Measurements from ENCODE around the gene ZNF467.

Gene ZNF467

GRCh38 chr7:149727053-149727898 is 46.1 kb downstream of the ZNF467 start:
- no peak for DNase-seq (ENCODE audit: low spot score)

- DNase-seq (ENCODE audit: low spot score), result no peak
These were observed 47.5 kb downstream of the ZNF467 start for GRCh38 chr7:149725916-149726315.

GRCh38 chr7:149725426-149725821 is 48.0 kb downstream of the ZNF467 start:
- no peak for DNase-seq (ENCODE audit: low spot score)

- DNase-seq (ENCODE audit: low spot score), result no peak
These were observed 48.5 kb downstream of the ZNF467 start for GRCh38 chr7:149724661-149725425.

- DNase-seq (ENCODE audit: low spot score), result no peak
These were observed 49.4 kb downstream of the ZNF467 start for GRCh38 chr7:149723795-149724495.

- DNase-seq (ENCODE audit: low spot score), result no peak
These were observed 50.2 kb downstream of the ZNF467 start for GRCh38 chr7:149723082-149723767.

- DNase-seq (ENCODE audit: low spot score), result no peak
These were observed 50.9 kb downstream of the ZNF467 start for GRCh38 chr7:149722356-149722957.

GRCh38 chr7:149721084-149721601 is 52.2 kb downstream of the ZNF467 start:
- no peak for DNase-seq (ENCODE audit: low spot score)

GRCh38 chr7:149720372-149721083 is 52.9 kb downstream of the ZNF467 start:
- peak; percentile 93 for DNase-seq (ENCODE audit: low spot score)

- DNase-seq (ENCODE audit: low spot score), result peak; percentile 43
These were observed 53.5 kb downstream of the ZNF467 start for GRCh38 chr7:149719912-149720335.

GRCh38 chr7:149719050-149719899 is 54.1 kb downstream of the ZNF467 start:
- no peak for DNase-seq (ENCODE audit: low spot score)

GRCh38 chr7:149718730-149719049 is 54.7 kb downstream of the ZNF467 start:
- DNase-seq (ENCODE audit: low spot score), result no peak

- DNase-seq (ENCODE audit: low spot score), result no peak
These were observed 55.9 kb downstream of the ZNF467 start for GRCh38 chr7:149717481-149717880.

GRCh38 chr7:149716932-149717307 is 56.5 kb downstream of the ZNF467 start:
- no peak for DNase-seq (ENCODE audit: low spot score)

- no peak for DNase-seq (ENCODE audit: low spot score)
These were observed 57.1 kb downstream of the ZNF467 start for GRCh38 chr7:149716007-149716931.

GRCh38 chr7:149715476-149715875 is 57.9 kb downstream of the ZNF467 start:
- DNase-seq (ENCODE audit: low spot score), result no peak

- peak; percentile 43 for DNase-seq (ENCODE audit: low spot score)
These were observed 58.4 kb downstream of the ZNF467 start for GRCh38 chr7:149714910-149715471.
